ENCODE results near the gene PCNX1. TPM values are rescaled to one million over a fixed set of nuclear protein-coding genes. Genes with fewer than 3 reads are reported as not detected.

Gene PCNX1
- total and polyA plus RNA-seq, 4 experiments from 2014 or later, result 10.7 to 128 (median 68.4) TPM

DNA sequence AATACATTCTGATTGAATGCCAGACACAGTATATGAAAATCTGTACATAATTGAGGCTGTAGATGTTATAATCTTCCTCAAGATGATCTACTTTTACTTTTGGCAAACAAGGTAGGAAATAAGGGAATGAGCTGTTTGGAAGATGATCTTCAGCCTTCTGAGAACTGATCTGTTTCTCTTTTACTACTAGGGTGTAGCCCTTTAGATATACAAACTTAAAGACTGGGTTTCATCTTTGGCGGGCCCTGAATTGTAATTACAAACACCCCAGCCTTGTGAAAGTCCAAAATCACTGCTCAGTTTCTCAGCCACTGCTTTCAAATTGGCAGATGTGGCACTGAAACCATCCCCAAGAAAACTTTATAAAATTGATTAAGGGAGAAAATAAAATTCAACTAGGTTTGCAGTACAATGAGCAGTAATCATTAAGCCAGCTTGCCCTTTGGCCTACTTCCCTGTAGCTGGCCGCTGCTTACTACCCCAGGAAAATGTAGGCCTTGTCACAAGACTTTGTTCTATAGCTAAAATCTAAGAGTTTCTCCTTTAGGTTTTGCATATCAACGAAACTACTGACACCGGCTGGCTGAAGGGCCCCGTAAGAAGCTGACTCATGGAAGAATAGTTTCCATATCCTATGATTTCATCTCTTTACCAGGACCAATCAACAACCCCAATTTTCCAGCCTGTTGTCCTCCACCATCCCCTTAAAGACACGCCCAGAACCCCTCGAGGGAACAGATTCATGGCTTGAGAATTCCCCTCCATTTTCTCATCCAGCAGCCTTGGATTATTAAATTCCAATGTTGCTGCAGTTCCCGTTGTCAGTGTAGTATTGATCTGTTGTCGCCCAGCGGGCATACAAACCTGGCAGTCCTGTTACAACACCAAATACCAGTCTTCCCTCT is 210.8 kb downstream of the PCNX1 start:
- Mint-ChIP-seq H3K27ac (peak overlapping the region in 5 of 7 donors; percentile 20 to 94 (median 73)), H3K4me3 (no peak overlapping the region), H3K36me3 (peaks cover 24 to 34% of the 10 kb centered on the region in 2 donors), H3K27me3 (no peaks in the 10 kb centered on the region), H3K9me3 (no peaks in the 10 kb centered on the region), H3K4me1 (peaks cover 0 to 5% (median 3%) of the 10 kb centered on the region in 4 donors)
- Histone ChIP-seq H3K36me3 (ENCODE audit: insufficient read depth, low read length) (peaks cover 4% of the 10 kb centered on the region), H3K27ac (ENCODE audit: low read depth, low read length) (no peak overlapping the region), H3K9me3 (ENCODE audit: control insufficient read depth in 1 of 2, low read length in 2 of 2) (no peaks in the 10 kb centered on the region), H3K27me3 (ENCODE audit: insufficient read depth, low read length) (no peaks in the 10 kb centered on the region), H3K4me3 (ENCODE audit: low read length in 2 of 2) (no peak overlapping the region), H3K4me1 (ENCODE audit: insufficient read depth, low read length) (no peaks in the 10 kb centered on the region)
- POLR2A ChIA-PET (ENCODE audit: partially characterized antibody), result no interaction called here
- no peak for DNase-seq
- intact Hi-C loops (cut with micrococcal nuclease), result no loop called here
- CTCF ChIA-PET (ENCODE audit: partially characterized antibody), result interaction anchor here (1.5 kb wide), 1 partner anchor 635 kb away, joined by 5 read pairs; no protein-coding TSS in a partner anchor

DNA sequence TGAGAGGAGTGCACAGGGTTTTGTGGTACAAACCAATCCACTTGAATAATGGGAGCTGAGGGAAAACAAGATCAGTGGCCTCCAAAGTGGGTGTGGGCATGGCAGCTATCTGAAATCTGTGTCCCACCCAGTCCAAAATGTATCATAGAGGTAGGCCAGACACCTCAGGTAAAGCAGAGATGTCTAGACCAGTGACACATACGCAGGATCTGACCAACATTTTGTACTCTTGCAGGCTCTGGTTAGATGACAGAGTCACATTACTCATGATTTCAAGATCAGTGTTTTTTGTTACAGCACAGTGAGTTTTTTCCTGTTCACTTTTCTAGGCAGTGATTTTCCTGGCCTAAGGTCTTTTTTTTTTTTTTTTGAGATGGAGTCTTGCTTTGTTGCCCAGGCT is 211.8 kb downstream of the PCNX1 start:
- H3K4me3 ChIP-seq (ENCODE audit: low read length in 2 of 2), result no peak overlapping the region
- H3K9me3 ChIP-seq (ENCODE audit: control insufficient read depth in 1 of 2, low read length in 2 of 2), result no peaks in the 10 kb centered on the region
- peaks cover 20 to 30% of the 10 kb centered on the region in 2 donors for H3K36me3 Mint-ChIP-seq
- peak overlapping the region in 3 of 7 donors; percentile 20 to 81 (median 62) for H3K27ac Mint-ChIP-seq
- H3K4me1 ChIP-seq (ENCODE audit: insufficient read depth, low read length), result no peaks in the 10 kb centered on the region
- intact Hi-C loops (cut with micrococcal nuclease), result no loop called here
- peaks cover 0 to 5% (median 4%) of the 10 kb centered on the region in 4 donors for H3K4me1 Mint-ChIP-seq
- no peaks in the 10 kb centered on the region for H3K36me3 ChIP-seq (ENCODE audit: insufficient read depth, low read length)
- H3K27me3 ChIP-seq (ENCODE audit: insufficient read depth, low read length), result no peaks in the 10 kb centered on the region
- CTCF ChIA-PET (ENCODE audit: partially characterized antibody), result interaction anchor here (1.5 to 1.6 kb wide), 2 partner anchors 8 to 634 kb away, joined by 4 to 5 read pairs; no protein-coding TSS in a partner anchor
- H3K4me3 Mint-ChIP-seq, result no peak overlapping the region
- H3K9me3 Mint-ChIP-seq, result no peaks in the 10 kb centered on the region
- no peak overlapping the region for H3K27ac ChIP-seq (ENCODE audit: low read depth, low read length)
- no peaks in the 10 kb centered on the region for H3K27me3 Mint-ChIP-seq
- POLR2A ChIA-PET (ENCODE audit: partially characterized antibody), result no interaction called here
- DNase-seq, result no peak

DNA sequence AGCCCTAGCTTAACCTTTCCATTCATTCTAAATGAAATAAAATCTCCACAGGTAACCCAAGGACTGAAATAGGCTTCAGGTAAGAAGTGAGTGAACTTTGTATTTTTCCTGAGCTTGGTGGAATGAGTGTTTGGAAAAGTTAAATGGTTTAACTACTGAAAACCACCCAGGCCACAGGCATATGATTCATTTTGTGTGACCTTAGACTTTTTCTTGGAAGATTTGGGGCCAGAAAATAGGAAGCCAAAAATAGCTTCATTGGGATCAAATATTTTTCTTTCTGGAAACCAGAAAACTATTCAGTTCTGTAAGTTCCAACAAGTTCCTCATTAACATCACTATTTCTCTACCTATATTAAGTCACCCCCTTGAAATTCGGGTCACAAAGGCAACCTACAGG is 212.6 kb downstream of the PCNX1 start:
- Histone ChIP-seq H3K4me1 (ENCODE audit: insufficient read depth, low read length) (no peaks in the 10 kb centered on the region), H3K27ac (ENCODE audit: low read depth, low read length) (no peak overlapping the region), H3K36me3 (ENCODE audit: insufficient read depth, low read length) (no peaks in the 10 kb centered on the region), H3K9me3 (ENCODE audit: control insufficient read depth in 1 of 2, low read length in 2 of 2) (no peaks in the 10 kb centered on the region), H3K4me3 (ENCODE audit: low read length in 2 of 2) (no peak overlapping the region), H3K27me3 (ENCODE audit: insufficient read depth, low read length) (no peaks in the 10 kb centered on the region)
- Mint-ChIP-seq H3K27me3 (no peaks in the 10 kb centered on the region), H3K9me3 (no peaks in the 10 kb centered on the region), H3K4me1 (peaks cover 0 to 5% (median 4%) of the 10 kb centered on the region in 4 donors), H3K36me3 (peaks cover 18 to 23% of the 10 kb centered on the region in 2 donors), H3K27ac (peak overlapping the region in 3 of 7 donors; percentile 41 to 70 (median 53)), H3K4me3 (peak overlapping the region in 1 of 8 donors; percentile 18)
- ChIA-PET CTCF (ENCODE audit: partially characterized antibody) (interaction anchor here (1.0 to 1.6 kb wide), 3 partner anchors 9 to 633 kb away, joined by 3 to 5 read pairs (median 4); no protein-coding TSS in a partner anchor), POLR2A (ENCODE audit: partially characterized antibody) (no interaction called here)
- no peak for DNase-seq
- intact Hi-C loops (cut with micrococcal nuclease), result no loop called here

DNA sequence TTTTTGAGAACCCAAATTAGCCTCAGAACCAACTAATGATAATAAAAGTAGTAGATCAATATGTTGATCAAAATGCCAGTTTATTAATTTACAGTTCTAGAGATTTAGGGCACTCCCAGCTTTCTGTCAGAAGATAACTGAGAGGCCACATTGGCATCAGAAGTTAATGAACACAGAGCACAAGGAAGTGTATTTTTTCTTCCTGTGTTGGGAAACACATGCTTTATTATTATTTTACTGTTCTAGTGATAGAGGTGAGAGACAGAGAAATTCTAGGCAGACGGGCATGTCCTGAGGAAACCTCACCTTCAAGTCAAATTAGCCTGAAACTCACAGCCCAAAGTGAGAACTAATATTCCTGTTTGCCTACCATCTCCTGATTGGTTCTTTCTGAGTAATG is 213.7 kb downstream of the PCNX1 start:
- CTCF ChIA-PET (ENCODE audit: partially characterized antibody), result no interaction called here
- peak overlapping the region in 1 of 7 donors; percentile 43 for H3K27ac Mint-ChIP-seq

DNA sequence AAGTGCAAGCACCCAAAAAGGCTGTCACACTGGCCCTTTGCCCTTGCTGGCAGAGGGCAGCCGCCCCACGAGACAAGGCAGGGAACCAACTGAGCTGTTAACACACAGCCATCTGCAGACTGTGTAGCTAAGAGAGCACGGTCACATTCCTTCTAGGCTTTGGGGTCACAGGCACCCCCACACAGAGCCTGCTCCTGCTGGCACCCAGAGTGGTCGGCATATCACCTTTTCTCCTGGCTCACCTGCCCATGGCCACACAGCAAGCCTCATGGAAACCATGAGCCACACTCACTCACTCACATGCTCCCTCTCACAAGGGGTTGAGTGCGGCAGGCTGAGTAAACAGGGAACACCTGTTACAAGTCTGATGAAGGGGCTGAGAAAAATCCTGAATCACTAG is 214.5 kb downstream of the PCNX1 start:
- intact Hi-C loops (cut with micrococcal nuclease), result no loop called here
- H3K9me3 Mint-ChIP-seq, result peaks cover 0 to 1% (median 0%) of the 10 kb centered on the region in 8 donors
- Histone ChIP-seq H3K27ac (ENCODE audit: low read depth, low read length) (no peak overlapping the region), H3K27me3 (ENCODE audit: insufficient read depth, low read length) (no peaks in the 10 kb centered on the region), H3K4me1 (ENCODE audit: insufficient read depth, low read length) (no peaks in the 10 kb centered on the region), H3K9me3 (ENCODE audit: control insufficient read depth in 1 of 2, low read length in 2 of 2) (no peaks in the 10 kb centered on the region), H3K4me3 (ENCODE audit: low read length in 2 of 2) (no peak overlapping the region), H3K36me3 (ENCODE audit: insufficient read depth, low read length) (no peaks in the 10 kb centered on the region)
- H3K27me3 Mint-ChIP-seq, result no peaks in the 10 kb centered on the region
- H3K36me3 Mint-ChIP-seq, result peaks cover 11% of the 10 kb centered on the region in 2 donors
- H3K27ac Mint-ChIP-seq, result peak overlapping the region in 1 of 7 donors; percentile 0
- H3K4me3 Mint-ChIP-seq, result no peak overlapping the region
- no peak for DNase-seq
- CTCF ChIA-PET (ENCODE audit: partially characterized antibody), result no interaction called here
- POLR2A ChIA-PET (ENCODE audit: partially characterized antibody), result no interaction called here
- peaks cover 0 to 5% (median 4%) of the 10 kb centered on the region in 4 donors for H3K4me1 Mint-ChIP-seq

More for the DNA sequence above, 213.7 kb downstream of the PCNX1 start:
- Mint-ChIP-seq H3K27me3 (no peaks in the 10 kb centered on the region), H3K4me1 (peaks cover 0 to 5% (median 4%) of the 10 kb centered on the region in 4 donors), H3K36me3 (peaks cover 12 to 14% of the 10 kb centered on the region in 2 donors), H3K4me3 (no peak overlapping the region), H3K9me3 (peaks cover 0 to 1% (median 0%) of the 10 kb centered on the region in 8 donors)
- H3K9me3 ChIP-seq (ENCODE audit: control insufficient read depth in 1 of 2, low read length in 2 of 2), result no peaks in the 10 kb centered on the region
- H3K36me3 ChIP-seq (ENCODE audit: insufficient read depth, low read length), result no peaks in the 10 kb centered on the region
- no peaks in the 10 kb centered on the region for H3K27me3 ChIP-seq (ENCODE audit: insufficient read depth, low read length)
- no peak overlapping the region for H3K27ac ChIP-seq (ENCODE audit: low read depth, low read length)
- POLR2A ChIA-PET (ENCODE audit: partially characterized antibody), result no interaction called here
- H3K4me3 ChIP-seq (ENCODE audit: low read length in 2 of 2), result no peak overlapping the region
- no peaks in the 10 kb centered on the region for H3K4me1 ChIP-seq (ENCODE audit: insufficient read depth, low read length)
- intact Hi-C loops (cut with micrococcal nuclease), result no loop called here
- DNase-seq, result no peak

DNA sequence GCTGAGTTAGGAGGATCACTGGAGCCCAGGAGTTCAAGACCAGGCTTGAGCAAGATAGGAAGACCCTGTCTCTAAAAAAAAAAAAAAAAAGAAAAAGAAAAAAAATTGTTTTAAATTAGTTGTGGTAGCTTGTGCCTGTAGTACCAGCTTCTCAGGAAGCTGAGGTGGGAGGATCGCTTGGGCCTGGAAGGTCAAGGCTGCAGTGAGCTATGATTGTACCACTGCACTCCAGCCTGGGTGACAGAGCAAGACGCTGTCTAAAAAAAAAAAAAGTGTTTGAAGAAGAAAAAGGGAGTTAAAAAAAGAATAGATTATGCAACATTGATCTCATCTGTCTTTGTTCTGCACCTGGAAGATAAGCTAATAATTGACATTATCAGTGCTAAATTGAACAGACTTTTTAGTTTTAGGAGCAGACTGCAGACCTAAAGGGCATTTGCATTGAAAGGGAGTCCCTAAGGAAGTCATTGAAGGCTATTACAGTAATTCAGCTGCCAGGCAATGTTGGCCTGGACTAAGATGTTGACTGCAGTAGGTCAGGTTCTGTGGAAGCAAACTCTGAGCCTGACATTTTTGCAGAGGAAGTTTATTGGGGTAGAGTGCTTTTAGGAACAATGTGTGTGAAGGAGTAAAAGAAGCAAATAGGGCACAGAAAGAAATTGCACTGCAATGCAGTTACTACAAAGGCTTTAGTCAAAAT is 215.8 kb downstream of the PCNX1 start:
- ChIA-PET CTCF (ENCODE audit: partially characterized antibody) (no interaction called here), POLR2A (ENCODE audit: partially characterized antibody) (interaction anchor here (0.8 kb wide), 1 partner anchor 31 kb away, joined by 3 read pairs; no protein-coding TSS in a partner anchor)
- intact Hi-C loops (cut with micrococcal nuclease), result no loop called here
- Histone ChIP-seq H3K9me3 (ENCODE audit: control insufficient read depth in 1 of 2, low read length in 2 of 2) (no peaks in the 10 kb centered on the region), H3K27me3 (ENCODE audit: insufficient read depth, low read length) (no peaks in the 10 kb centered on the region), H3K36me3 (ENCODE audit: insufficient read depth, low read length) (no peaks in the 10 kb centered on the region), H3K27ac (ENCODE audit: low read depth, low read length) (no peak overlapping the region), H3K4me3 (ENCODE audit: low read length in 2 of 2) (no peak overlapping the region), H3K4me1 (ENCODE audit: insufficient read depth, low read length) (no peaks in the 10 kb centered on the region)
- H3K4me3 Mint-ChIP-seq, result no peak overlapping the region
- H3K27me3 Mint-ChIP-seq, result no peaks in the 10 kb centered on the region
- H3K9me3 Mint-ChIP-seq, result peaks cover 0 to 1% (median 0%) of the 10 kb centered on the region in 8 donors
- H3K4me1 Mint-ChIP-seq, result peaks cover 0 to 5% (median 4%) of the 10 kb centered on the region in 4 donors
- peaks cover 3 to 7% of the 10 kb centered on the region in 2 donors for H3K36me3 Mint-ChIP-seq
- peak overlapping the region in 2 of 7 donors; percentile 58 to 68 for H3K27ac Mint-ChIP-seq
- no peak for DNase-seq

DNA sequence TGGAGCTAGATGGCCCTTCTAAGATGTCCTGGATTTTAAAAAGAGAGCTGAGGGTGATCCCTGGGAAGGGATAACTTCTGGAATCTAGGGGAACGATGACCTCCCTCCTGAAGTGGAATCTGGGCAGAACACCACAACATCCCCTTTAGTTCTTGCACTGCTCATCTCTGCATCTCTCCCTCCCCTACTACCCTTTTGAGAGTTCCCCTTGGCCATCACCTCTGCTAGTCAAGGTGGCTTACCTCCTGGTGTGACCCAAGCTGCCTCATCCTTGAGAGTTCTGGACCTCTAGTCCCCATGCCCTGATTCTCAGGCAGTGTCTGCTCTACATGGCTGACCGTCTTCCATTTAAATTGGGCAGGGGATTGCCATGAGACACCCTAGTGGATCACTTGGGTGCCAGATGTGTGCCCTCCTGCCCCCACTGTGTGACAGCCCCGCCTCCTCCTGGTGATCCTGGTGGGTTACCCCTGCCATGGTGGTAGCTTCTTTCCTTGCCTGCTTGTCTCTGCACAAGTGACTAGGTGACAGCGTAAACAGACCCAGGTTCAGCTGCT is 216.4 kb downstream of the PCNX1 start:
- CTCF ChIA-PET (ENCODE audit: partially characterized antibody), result no interaction called here
- no peaks in the 10 kb centered on the region for H3K9me3 ChIP-seq (ENCODE audit: control insufficient read depth in 1 of 2, low read length in 2 of 2)
- H3K36me3 Mint-ChIP-seq, result peaks cover 0 to 2% of the 10 kb centered on the region in 2 donors
- POLR2A ChIA-PET (ENCODE audit: partially characterized antibody), result no interaction called here
- no peaks in the 10 kb centered on the region for H3K36me3 ChIP-seq (ENCODE audit: insufficient read depth, low read length)
- no peak overlapping the region for H3K4me3 ChIP-seq (ENCODE audit: low read length in 2 of 2)
- H3K27ac ChIP-seq (ENCODE audit: low read depth, low read length), result no peak overlapping the region
- no peaks in the 10 kb centered on the region for H3K27me3 Mint-ChIP-seq
- peaks cover 0 to 5% (median 3%) of the 10 kb centered on the region in 4 donors for H3K4me1 Mint-ChIP-seq
- no peak for DNase-seq
- no peaks in the 10 kb centered on the region for H3K27me3 ChIP-seq (ENCODE audit: insufficient read depth, low read length)
- H3K4me1 ChIP-seq (ENCODE audit: insufficient read depth, low read length), result no peaks in the 10 kb centered on the region
- H3K27ac Mint-ChIP-seq, result peak overlapping the region in 2 of 7 donors; percentile 18 to 35
- no peak overlapping the region for H3K4me3 Mint-ChIP-seq
- peaks cover 0 to 1% (median 0%) of the 10 kb centered on the region in 8 donors for H3K9me3 Mint-ChIP-seq
- intact Hi-C loops (cut with micrococcal nuclease), result no loop called here

Data from CD4-positive, alpha-beta memory T cell (primary cell).